ENCODE measurements around the gene CACNG7.

CACNG7 gene

GRCh38 chr19:53908935-53909415, at the start of gene CACNG7:
TSS of gene CACNG7 (plus strand) at chr19:53909278. CDS start at chr19:53912832, 3,554 bp downstream.
- Histone ChIP-seq H3K4me1 (ENCODE audit: control insufficient read depth in 1 of 2, insufficient read depth in 2 of 2, low read length in 2 of 2) (peaks cover 0 to 3% of the 10 kb centered on the region in 2 donors), H3K27me3 (ENCODE audit: control insufficient read depth in 1 of 2, insufficient read depth in 2 of 2, low read length in 2 of 2) (peaks cover 29 to 60% of the 10 kb centered on the region in 2 donors), H3K36me3 (ENCODE audit: control insufficient read depth in 1 of 2, insufficient read depth in 2 of 2, low read length in 2 of 2) (no peaks in the 10 kb centered on the region), H3K27ac (ENCODE audit: low read depth, low read length) (no peak within 1 kb of the TSS), H3K9ac (ENCODE audit: low read depth in 1 of 2, low read length in 2 of 2) (no peak within 1 kb of the TSS), H3K4me3 (ENCODE audit: low read depth in 1 of 2, low read length in 2 of 2) (no peak within 1 kb of the TSS), H3K9me3 (ENCODE audit: control insufficient read depth in 1 of 2, low read length in 2 of 2) (no peaks in the 10 kb centered on the region)

- H3K27me3 ChIP-seq (ENCODE audit: control insufficient read depth in 1 of 2, insufficient read depth in 2 of 2, low read length in 2 of 2) = no peaks in the 10 kb centered on the region
- no peaks in the 10 kb centered on the region for H3K9me3 ChIP-seq (ENCODE audit: control insufficient read depth in 1 of 2, low read length in 2 of 2)
- no peaks in the 10 kb centered on the region for H3K36me3 ChIP-seq (ENCODE audit: control insufficient read depth in 1 of 2, insufficient read depth in 2 of 2, low read length in 2 of 2)
- H3K27ac ChIP-seq (ENCODE audit: low read depth, low read length) = no peak overlapping the region
- no peak overlapping the region for H3K9ac ChIP-seq (ENCODE audit: low read depth in 1 of 2, low read length in 2 of 2)
- H3K4me3 ChIP-seq (ENCODE audit: low read depth in 1 of 2, low read length in 2 of 2) = no peak overlapping the region
- peaks cover 22 to 32% of the 10 kb centered on the region in 2 donors for H3K4me1 ChIP-seq (ENCODE audit: control insufficient read depth in 1 of 2, insufficient read depth in 2 of 2, low read length in 2 of 2)
These were observed 44.7 kb upstream of the CACNG7 start for GRCh38 chr19:53864308-53864836.

- Histone ChIP-seq H3K27ac (ENCODE audit: low read depth, low read length) (no peak overlapping the region), H3K9ac (ENCODE audit: low read depth in 1 of 2, low read length in 2 of 2) (peak overlapping the region; percentile 63 to 64)
These were observed 43.6 kb upstream of the CACNG7 start for GRCh38 chr19:53865523-53865917.

GRCh38 chr19:53865918-53866864, 42.9 kb upstream of the CACNG7 start:
- Histone ChIP-seq H3K4me1 (ENCODE audit: control insufficient read depth in 1 of 2, insufficient read depth in 2 of 2, low read length in 2 of 2) (peaks cover 27 to 37% of the 10 kb centered on the region in 2 donors), H3K9ac (ENCODE audit: low read depth in 1 of 2, low read length in 2 of 2) (peak overlapping the region; percentile 63 to 64), H3K9me3 (ENCODE audit: control insufficient read depth in 1 of 2, low read length in 2 of 2) (no peaks in the 10 kb centered on the region), H3K27me3 (ENCODE audit: control insufficient read depth in 1 of 2, insufficient read depth in 2 of 2, low read length in 2 of 2) (no peaks in the 10 kb centered on the region), H3K4me3 (ENCODE audit: low read depth in 1 of 2, low read length in 2 of 2) (peak overlapping the region; percentile 56 to 65), H3K27ac (ENCODE audit: low read depth, low read length) (peak overlapping the region; percentile 79), H3K36me3 (ENCODE audit: control insufficient read depth in 1 of 2, insufficient read depth in 2 of 2, low read length in 2 of 2) (no peaks in the 10 kb centered on the region)

More at GRCh38 chr19:53865523-53865917, 43.6 kb upstream of the CACNG7 start:
- peaks cover 24 to 35% of the 10 kb centered on the region in 2 donors for H3K4me1 ChIP-seq (ENCODE audit: control insufficient read depth in 1 of 2, insufficient read depth in 2 of 2, low read length in 2 of 2)
- H3K4me3 ChIP-seq (ENCODE audit: low read depth in 1 of 2, low read length in 2 of 2) = peak overlapping the region; percentile 53 to 56
- H3K27me3 ChIP-seq (ENCODE audit: control insufficient read depth in 1 of 2, insufficient read depth in 2 of 2, low read length in 2 of 2) = no peaks in the 10 kb centered on the region
- H3K36me3 ChIP-seq (ENCODE audit: control insufficient read depth in 1 of 2, insufficient read depth in 2 of 2, low read length in 2 of 2) = no peaks in the 10 kb centered on the region
- H3K9me3 ChIP-seq (ENCODE audit: control insufficient read depth in 1 of 2, low read length in 2 of 2) = no peaks in the 10 kb centered on the region

GRCh38 chr19:53866865-53867224, 42.2 kb upstream of the CACNG7 start:
- H3K4me3 ChIP-seq (ENCODE audit: low read depth in 1 of 2, low read length in 2 of 2) = peak overlapping the region; percentile 57 to 65
- H3K36me3 ChIP-seq (ENCODE audit: control insufficient read depth in 1 of 2, insufficient read depth in 2 of 2, low read length in 2 of 2) = no peaks in the 10 kb centered on the region
- no peaks in the 10 kb centered on the region for H3K27me3 ChIP-seq (ENCODE audit: control insufficient read depth in 1 of 2, insufficient read depth in 2 of 2, low read length in 2 of 2)
- H3K4me1 ChIP-seq (ENCODE audit: control insufficient read depth in 1 of 2, insufficient read depth in 2 of 2, low read length in 2 of 2) = peaks cover 27 to 41% of the 10 kb centered on the region in 2 donors
- H3K9me3 ChIP-seq (ENCODE audit: control insufficient read depth in 1 of 2, low read length in 2 of 2) = no peaks in the 10 kb centered on the region
- H3K9ac ChIP-seq (ENCODE audit: low read depth in 1 of 2, low read length in 2 of 2) = peak overlapping the region; percentile 57 to 64
- peak overlapping the region; percentile 79 for H3K27ac ChIP-seq (ENCODE audit: low read depth, low read length)

GRCh38 chr19:53867225-53868090, 41.6 kb upstream of the CACNG7 start, which contains the start of gene MYADM:
TSS of gene MYADM (plus strand) at chr19:53867883. CDS start at chr19:53873530, 5,647 bp downstream.
- Histone ChIP-seq H3K27me3 (ENCODE audit: control insufficient read depth in 1 of 2, insufficient read depth in 2 of 2, low read length in 2 of 2) (no peaks in the 10 kb centered on the region), H3K27ac (ENCODE audit: low read depth, low read length) (peak within 1 kb of the TSS; percentile 90), H3K9ac (ENCODE audit: low read depth in 1 of 2, low read length in 2 of 2) (peak within 1 kb of the TSS; percentile 70 to 85), H3K9me3 (ENCODE audit: control insufficient read depth in 1 of 2, low read length in 2 of 2) (no peaks in the 10 kb centered on the region), H3K4me1 (ENCODE audit: control insufficient read depth in 1 of 2, insufficient read depth in 2 of 2, low read length in 2 of 2) (peaks cover 27 to 45% of the 10 kb centered on the region in 2 donors), H3K4me3 (ENCODE audit: low read depth in 1 of 2, low read length in 2 of 2) (peak within 1 kb of the TSS; percentile 68 to 84), H3K36me3 (ENCODE audit: control insufficient read depth in 1 of 2, insufficient read depth in 2 of 2, low read length in 2 of 2) (no peaks in the 10 kb centered on the region)

- peak overlapping the region; percentile 68 to 84 for H3K4me3 ChIP-seq (ENCODE audit: low read depth in 1 of 2, low read length in 2 of 2)
- no peaks in the 10 kb centered on the region for H3K27me3 ChIP-seq (ENCODE audit: control insufficient read depth in 1 of 2, insufficient read depth in 2 of 2, low read length in 2 of 2)
- H3K9ac ChIP-seq (ENCODE audit: low read depth in 1 of 2, low read length in 2 of 2) = peak overlapping the region; percentile 70 to 85
- H3K4me1 ChIP-seq (ENCODE audit: control insufficient read depth in 1 of 2, insufficient read depth in 2 of 2, low read length in 2 of 2) = peaks cover 27 to 45% of the 10 kb centered on the region in 2 donors
- no peaks in the 10 kb centered on the region for H3K9me3 ChIP-seq (ENCODE audit: control insufficient read depth in 1 of 2, low read length in 2 of 2)
- H3K36me3 ChIP-seq (ENCODE audit: control insufficient read depth in 1 of 2, insufficient read depth in 2 of 2, low read length in 2 of 2) = peaks cover under 1 to 2% of the 10 kb centered on the region in 2 donors
- peak overlapping the region; percentile 90 for H3K27ac ChIP-seq (ENCODE audit: low read depth, low read length)
These were observed 40.8 kb upstream of the CACNG7 start for GRCh38 chr19:53868091-53868891.

- peak overlapping the region; percentile 90 for H3K27ac ChIP-seq (ENCODE audit: low read depth, low read length)
- no peaks in the 10 kb centered on the region for H3K9me3 ChIP-seq (ENCODE audit: control insufficient read depth in 1 of 2, low read length in 2 of 2)
- peaks cover 25 to 48% of the 10 kb centered on the region in 2 donors for H3K4me1 ChIP-seq (ENCODE audit: control insufficient read depth in 1 of 2, insufficient read depth in 2 of 2, low read length in 2 of 2)
- H3K9ac ChIP-seq (ENCODE audit: low read depth in 1 of 2, low read length in 2 of 2) = peak overlapping the region; percentile 70 to 87
- peak overlapping the region; percentile 68 to 84 for H3K4me3 ChIP-seq (ENCODE audit: low read depth in 1 of 2, low read length in 2 of 2)
- H3K36me3 ChIP-seq (ENCODE audit: control insufficient read depth in 1 of 2, insufficient read depth in 2 of 2, low read length in 2 of 2) = peaks cover 9 to 11% of the 10 kb centered on the region in 2 donors
- no peaks in the 10 kb centered on the region for H3K27me3 ChIP-seq (ENCODE audit: control insufficient read depth in 1 of 2, insufficient read depth in 2 of 2, low read length in 2 of 2)
These were observed 39.9 kb upstream of the CACNG7 start for GRCh38 chr19:53868892-53869804.

Measured in duodenal mucosa (tissue), 2 donors.